A673 (cell line): ENCODE results near the gene TTC34. TPM values are rescaled to one million over a fixed set of nuclear protein-coding genes. Genes with fewer than 3 reads are reported as not detected.

Source experiments
- BruUV-seq: library from RNA; stranded (reverse); fragments of 400-500 nt; replicated peaks from 2 replicates; lab custom pipeline; 2021; lab: Mats Ljungman, UMichigan
- CTCF ChIA-PET: fragments of 300-600 bp; sonication (Branson Sonifier 250); formaldehyde crosslinking; loops from one replicate; lab custom pipeline; 2022; ENCODE audit warnings: antibody characterized with exemption; lab: Charles Lee
- POLR2A ChIA-PET: fragments of 300-600 bp; sonication (Branson Sonifier 250); formaldehyde crosslinking; loops from one replicate; lab custom pipeline; 2022; ENCODE audit warnings: antibody characterized with exemption; ENCODE audit not compliant: low non-redundant PET; lab: Charles Lee
- DNase-seq: peaks from one replicate; pipeline ENCODE4 v3.0.0-alpha.2; 2015; ENCODE audit warnings: low spot score
- H3K27ac ChIP-seq: fragments of 200-600 bp; sonication (generic); 2 replicates; pipeline ENCODE4 v1.5.1; 2016; ENCODE audit warnings: mixed run types, low read depth, mild to moderate bottlenecking, mixed read lengths, antibody characterized with exemption, low read length; ENCODE audit not compliant: poor library complexity, severe bottlenecking
- H3K27me3 ChIP-seq: fragments of 200-600 bp; sonication (generic); replicated peaks from 2 replicates; pipeline ENCODE4 v1.6.1; 2017; ENCODE audit warnings: mixed run types, low read depth, mild to moderate bottlenecking, mixed read lengths, antibody characterized with exemption, low read length; ENCODE audit not compliant: insufficient read depth, poor library complexity
- H3K36me3 ChIP-seq: fragments of 200-600 bp; sonication (generic); 2 replicates; pipeline ENCODE4 v1.6.1; 2016; ENCODE audit warnings: mixed run types, mild to moderate bottlenecking, mixed read lengths, antibody characterized with exemption, low read length; ENCODE audit not compliant: insufficient read depth, poor library complexity, severe bottlenecking
- H3K4me1 ChIP-seq: fragments of 200-600 bp; sonication (generic); 2 replicates; pipeline ENCODE4 v1.6.1; 2017; ENCODE audit warnings: mixed run types, mild to moderate bottlenecking, mixed read lengths, antibody characterized with exemption, low read length; ENCODE audit not compliant: insufficient read depth, poor library complexity, severe bottlenecking
- H3K4me3 ChIP-seq: fragments of 200-600 bp; sonication (generic); 2 replicates; pipeline ENCODE4 v1.5.1; 2016; ENCODE audit warnings: low read depth, mixed run types, mild to moderate bottlenecking, mixed read lengths, low read length; ENCODE audit not compliant: poor library complexity, severe bottlenecking
- H3K9me3 ChIP-seq: fragments of 200-600 bp; sonication (generic); 2 replicates; pipeline ENCODE4 v1.6.1; 2016; ENCODE audit warnings: mixed run types, low read depth, mild to moderate bottlenecking, mixed read lengths, antibody characterized with exemption, low read length; ENCODE audit not compliant: poor library complexity, severe bottlenecking
- EZH2 ChIP-seq: fragments of 200-600 bp; sonication (generic); IDR thresholded peaks from 2 replicates; pipeline ENCODE4 v1.6.1; 2017; ENCODE audit warnings: borderline replicate concordance, low read depth, mild to moderate bottlenecking, mixed read lengths, antibody characterized with exemption, low read length; ENCODE audit not compliant: poor library complexity, severe bottlenecking
- intact Hi-C: fragments of 100-400 bp; cut with micrococcal nuclease; formaldehyde crosslinking; loops from one replicate; pipeline ENCODE4 v1.10.0; 2022; ENCODE audit not compliant: unreplicated experiment
- total RNA-seq: library from RNA; stranded (reverse); gene quantifications from 2 replicates; pipeline ENCODE4 v1.2.3, GENCODE V29; 2021
- TF ChIP-seq, protein P1 (sequence below): fragments of 300-800, 200-600 bp; sonication (generic); conservative IDR thresholded peaks from 2 replicates; pipeline ENCODE4 v1.5.1; 2017; ENCODE audit warnings: low read depth, mild to moderate bottlenecking, antibody characterized with exemption, low read length, moderate library complexity, mixed read lengths

TTC34 gene
- total RNA-seq, 1 experiment from 2014 or later = 0.84 TPM

DNA sequence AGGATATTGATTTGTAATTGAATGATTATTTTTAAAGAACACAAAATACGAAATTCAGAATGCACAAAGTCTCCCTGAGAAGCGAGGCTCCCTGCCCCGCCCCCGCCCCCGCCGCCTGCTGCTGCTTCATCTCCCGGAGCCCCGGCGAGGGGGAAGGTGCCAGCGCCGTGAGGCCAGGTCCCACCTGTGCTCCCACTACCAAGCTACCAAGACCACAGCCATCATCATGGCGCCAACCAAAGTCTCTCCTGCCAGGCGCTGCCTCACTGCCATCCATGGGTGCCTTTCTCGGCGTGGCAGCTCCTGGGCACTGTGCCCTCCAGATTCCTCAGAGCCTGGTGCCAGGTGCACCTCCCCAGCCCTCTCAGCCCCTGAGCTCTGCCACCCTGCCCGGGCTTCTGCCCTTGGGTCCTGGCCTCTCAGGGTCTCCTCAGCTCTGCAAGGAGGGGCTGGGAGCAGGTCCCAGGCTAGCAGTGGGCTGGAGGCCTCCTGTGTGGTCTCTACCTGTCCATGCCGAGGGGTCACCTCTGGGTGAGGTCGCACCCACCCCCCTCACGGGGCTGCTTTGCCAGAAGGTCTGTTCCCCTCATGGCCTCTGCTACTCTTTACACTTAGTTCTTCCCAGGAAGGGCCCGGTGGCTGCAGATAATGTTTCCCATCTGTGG lies 29.4 kb upstream of the TTC34 start:
- peaks cover 26% of the 10 kb centered on the region for H3K27me3 ChIP-seq
- BruUV-seq = no TSS peak
- DNase-seq = no peak
- intact Hi-C loops = no loop called here
- CTCF ChIA-PET = no interaction called here
- H3K36me3 ChIP-seq = no peaks in the 10 kb centered on the region
- H3K27ac ChIP-seq = no peak overlapping the region
- no peaks in the 10 kb centered on the region for H3K4me1 ChIP-seq
- H3K4me3 ChIP-seq = no peak overlapping the region
- TF ChIP-seq EZH2 = no peak
- TF ChIP-seq, protein P1, sequence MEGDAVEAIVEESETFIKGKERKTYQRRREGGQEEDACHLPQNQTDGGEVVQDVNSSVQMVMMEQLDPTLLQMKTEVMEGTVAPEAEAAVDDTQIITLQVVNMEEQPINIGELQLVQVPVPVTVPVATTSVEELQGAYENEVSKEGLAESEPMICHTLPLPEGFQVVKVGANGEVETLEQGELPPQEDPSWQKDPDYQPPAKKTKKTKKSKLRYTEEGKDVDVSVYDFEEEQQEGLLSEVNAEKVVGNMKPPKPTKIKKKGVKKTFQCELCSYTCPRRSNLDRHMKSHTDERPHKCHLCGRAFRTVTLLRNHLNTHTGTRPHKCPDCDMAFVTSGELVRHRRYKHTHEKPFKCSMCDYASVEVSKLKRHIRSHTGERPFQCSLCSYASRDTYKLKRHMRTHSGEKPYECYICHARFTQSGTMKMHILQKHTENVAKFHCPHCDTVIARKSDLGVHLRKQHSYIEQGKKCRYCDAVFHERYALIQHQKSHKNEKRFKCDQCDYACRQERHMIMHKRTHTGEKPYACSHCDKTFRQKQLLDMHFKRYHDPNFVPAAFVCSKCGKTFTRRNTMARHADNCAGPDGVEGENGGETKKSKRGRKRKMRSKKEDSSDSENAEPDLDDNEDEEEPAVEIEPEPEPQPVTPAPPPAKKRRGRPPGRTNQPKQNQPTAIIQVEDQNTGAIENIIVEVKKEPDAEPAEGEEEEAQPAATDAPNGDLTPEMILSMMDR = no peak
- H3K9me3 ChIP-seq = no peaks in the 10 kb centered on the region
- POLR2A ChIA-PET = no interaction called here

DNA sequence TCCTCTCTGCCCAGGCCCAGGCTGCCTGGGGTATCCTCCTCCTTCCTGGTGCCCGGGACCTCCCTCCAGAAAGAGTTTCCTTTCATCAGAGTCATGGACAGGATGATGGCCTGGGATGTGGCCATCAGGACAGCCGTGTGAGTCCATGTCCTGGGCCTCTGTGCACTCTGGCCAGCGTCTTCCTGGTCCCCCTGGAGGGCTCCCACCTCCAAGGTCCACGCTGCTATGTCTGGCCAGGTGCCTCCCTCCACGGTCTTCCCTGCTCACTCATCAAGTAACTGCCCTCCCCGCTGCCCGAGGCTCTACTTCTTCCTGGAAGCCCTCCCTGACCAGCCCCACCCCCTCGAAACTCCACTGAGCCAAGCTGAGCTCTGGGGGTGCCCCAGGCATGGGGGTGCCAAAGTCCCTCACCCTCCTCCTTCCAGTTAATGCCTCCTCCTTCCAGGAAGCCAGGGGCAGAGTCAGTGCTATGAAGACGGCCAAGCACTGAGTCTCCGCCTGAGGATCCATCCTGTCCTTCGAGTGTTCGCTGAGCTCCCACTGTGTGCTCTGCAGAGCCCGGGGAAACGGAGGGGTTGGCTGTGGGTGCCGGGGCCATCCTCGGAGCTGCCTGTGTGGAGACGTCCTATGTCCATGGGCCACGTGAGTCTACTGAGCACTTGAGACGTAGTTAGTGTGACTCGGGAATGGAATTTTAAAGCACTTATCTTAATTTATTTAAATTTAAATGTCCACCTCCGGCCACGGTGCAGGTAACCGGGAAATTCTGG lies 28.5 kb upstream of the TTC34 start:
- no peaks in the 10 kb centered on the region for H3K9me3 ChIP-seq
- no peak overlapping the region for H3K4me3 ChIP-seq
- intact Hi-C loops = loop anchor here (10.0 kb wide), 1 partner anchor 595 kb away; no protein-coding TSS in a partner anchor
- no peaks in the 10 kb centered on the region for H3K36me3 ChIP-seq
- H3K27me3 ChIP-seq = peaks cover 17% of the 10 kb centered on the region
- no peak for DNase-seq
- no TSS peak for BruUV-seq
- CTCF ChIA-PET = no interaction called here
- TF ChIP-seq, protein P1 = no peak
- TF ChIP-seq EZH2 = no peak
- no peaks in the 10 kb centered on the region for H3K4me1 ChIP-seq
- POLR2A ChIA-PET = no interaction called here
- no peak overlapping the region for H3K27ac ChIP-seq

DNA sequence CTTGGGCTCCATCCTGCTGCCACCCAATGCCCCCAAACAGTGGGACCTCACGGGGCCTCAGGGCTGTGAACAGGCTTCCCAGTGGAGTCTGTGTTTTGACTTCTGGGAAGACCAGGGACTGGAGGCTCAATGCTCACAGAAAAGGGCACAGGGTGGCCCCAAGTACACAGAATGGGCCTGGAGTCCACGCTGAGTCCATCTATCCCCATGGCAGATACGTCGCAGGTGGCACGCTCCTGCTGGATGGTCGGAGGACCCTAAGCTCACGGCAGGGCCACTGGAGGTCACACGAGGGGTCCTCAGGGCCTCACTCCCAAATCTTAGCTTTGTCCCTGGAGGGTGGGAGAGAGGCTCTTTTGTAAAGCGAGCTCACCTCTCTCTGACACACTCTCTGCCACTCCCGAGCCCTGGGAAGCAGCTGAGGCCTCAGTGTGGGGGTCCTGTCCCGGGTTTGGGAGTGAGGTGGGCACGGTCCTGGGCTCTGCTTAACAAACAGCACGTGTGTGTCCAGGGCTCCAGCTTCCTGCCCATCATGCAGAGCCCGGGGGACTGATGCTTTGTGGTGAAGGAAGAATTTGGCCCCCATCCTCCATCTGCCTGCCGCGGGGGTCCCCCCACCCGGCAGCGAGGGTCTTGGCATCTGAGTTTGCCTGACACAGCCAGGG lies 27.2 kb upstream of the TTC34 start:
- TF ChIP-seq, protein P1 = no peak
- no peak for TF ChIP-seq EZH2
- Histone ChIP-seq H3K27ac (no peak overlapping the region), H3K4me1 (no peaks in the 10 kb centered on the region), H3K4me3 (no peak overlapping the region), H3K9me3 (no peaks in the 10 kb centered on the region), H3K27me3 (peaks cover 4% of the 10 kb centered on the region), H3K36me3 (no peaks in the 10 kb centered on the region)
- ChIA-PET POLR2A (no interaction called here), CTCF (no interaction called here)
- DNase-seq = no peak
- no TSS peak for BruUV-seq
- intact Hi-C loops = loop anchor here (10.0 kb wide), 1 partner anchor 596 kb away; no protein-coding TSS in a partner anchor
